ENCODE results near the gene FAR2.
"Not testable (repeated sequence)": the region's sequence is repeated elsewhere in the genome, so short reads cannot be mapped to it uniquely, and the experiment has no call there.

GRCh38 chr12:29169978-29170377, 20.9 kb downstream of the FAR2 start:
- TF ChIP-seq CTCF, POLR2A (IDR thresholded peaks at IDR 0.05): not testable (repeated sequence)
